NCI-H2171 (cell line): ENCODE measurements around the gene CFAP161.

Source experiments
- DNase-seq: peaks from one replicate; lab custom pipeline; 2025; lab: John Stamatoyannopoulos, UW

CFAP161 gene

GRCh38 chr15:81183439-81183775 lies 49.3 kb downstream of the CFAP161 start:
- DNase-seq = no peak

- no peak for DNase-seq
Measured at GRCh38 chr15:81184188-81184587, 50.1 kb downstream of the CFAP161 start.

- DNase-seq = no peak
Measured at GRCh38 chr15:81185631-81186295, 51.7 kb downstream of the CFAP161 start.

- no peak for DNase-seq
Measured at GRCh38 chr15:81188354-81188753, 54.3 kb downstream of the CFAP161 start.

GRCh38 chr15:81189583-81190283 lies 55.7 kb downstream of the CFAP161 start:
- DNase-seq = no peak

GRCh38 chr15:81190922-81191507 lies 56.9 kb downstream of the CFAP161 start:
- DNase-seq = no peak

GRCh38 chr15:81191701-81192100 lies 57.6 kb downstream of the CFAP161 start:
- no peak for DNase-seq

- DNase-seq = no peak
Measured at GRCh38 chr15:81194723-81195122, 60.7 kb downstream of the CFAP161 start.

GRCh38 chr15:81195339-81195864 lies 61.3 kb downstream of the CFAP161 start:
- no peak for DNase-seq

- DNase-seq = no peak
Measured at GRCh38 chr15:81196576-81197254, 62.6 kb downstream of the CFAP161 start, which contains the start of gene IL16. IL16 (plus strand) TSS chr15:81196879; CDS start chr15:81225400, 28,521 bp downstream.

- no peak for DNase-seq
Measured at GRCh38 chr15:81197255-81197630, 63.2 kb downstream of the CFAP161 start.

GRCh38 chr15:81197688-81198281 lies 63.7 kb downstream of the CFAP161 start:
- no peak for DNase-seq
